Karpas-422 (cell line): Measurements from ENCODE around the gene PACRG. TPM values are rescaled to one million over a fixed set of nuclear protein-coding genes. Genes with fewer than 3 reads are reported as not detected.

Source experiments
- DNase-seq: peaks from one replicate; pipeline ENCODE4 v3.0.0-alpha.2; 2015
- H2AFZ ChIP-seq: fragments of 200-600 bp; sonication (generic); 2 replicates; pipeline ENCODE4 v1.6.1; 2014; ENCODE audit warnings: antibody characterized with exemption, low read length, mixed read lengths
- H3K27ac ChIP-seq: fragments of 200-600 bp; sonication (generic); 2 replicates; pipeline ENCODE4 v1.5.1; 2014; ENCODE audit warnings: mild to moderate bottlenecking, low read length, moderate library complexity
- H3K27me3 ChIP-seq: fragments of 200-600 bp; sonication (generic); 2 replicates; pipeline ENCODE4 v1.6.1; 2014; ENCODE audit warnings: low read length, mixed read lengths
- H3K36me3 ChIP-seq: fragments of 200-600 bp; sonication (generic); 2 replicates; pipeline ENCODE4 v1.6.1; 2014; ENCODE audit warnings: low read length, mixed read lengths; ENCODE audit not compliant: insufficient read depth
- H3K4me1 ChIP-seq: fragments of 200-600 bp; sonication (generic); 2 replicates; pipeline ENCODE4 v1.6.1; 2014; ENCODE audit warnings: mild to moderate bottlenecking, low read length, mixed read lengths
- H3K4me2 ChIP-seq: fragments of 200-600 bp; sonication (generic); 2 replicates; pipeline ENCODE4 v1.6.1; 2014; ENCODE audit warnings: low read length, low read depth, mild to moderate bottlenecking; ENCODE audit not compliant: poor library complexity, severe bottlenecking
- H3K4me3 ChIP-seq: fragments of 200-600 bp; sonication (generic); 2 replicates; pipeline ENCODE4 v1.5.1; 2014; ENCODE audit warnings: mild to moderate bottlenecking, antibody characterized with exemption, low read length, mixed read lengths
- H3K79me2 ChIP-seq: fragments of 200-600 bp; sonication (generic); 2 replicates; pipeline ENCODE4 v1.6.1; 2014; ENCODE audit warnings: mild to moderate bottlenecking, low read length, mixed read lengths
- H3K9ac ChIP-seq: fragments of 200-600 bp; sonication (generic); 2 replicates; pipeline ENCODE4 v1.6.0; 2014; ENCODE audit warnings: low read length
- H3K9me2 ChIP-seq: fragments of 200-600 bp; sonication (generic), shearing (Covaris generic); replicated peaks from 2 replicates; pipeline ENCODE4 v1.6.0; 2014; ENCODE audit warnings: mild to moderate bottlenecking, low read length, moderate library complexity; ENCODE audit not compliant: insufficient read depth
- H3K9me3 ChIP-seq: fragments of 300-700, 200-600 bp; sonication (generic); 2 replicates; pipeline ENCODE4 v1.6.1; 2014; ENCODE audit warnings: low read length, mixed read lengths
- H4K20me1 ChIP-seq: fragments of 200-600 bp; sonication (generic); 2 replicates; pipeline ENCODE4 v1.6.1; 2014; ENCODE audit warnings: mild to moderate bottlenecking, antibody characterized with exemption, low read length, low read depth; ENCODE audit not compliant: insufficient read depth
- total RNA-seq: library from RNA; depleted of rRNA; stranded (reverse); fragments of >200 nt; shearing (Covaris generic); gene quantifications from 2 replicates; pipeline ENCODE4 v1.2.3, GENCODE V29; 2014; ENCODE audit warnings: low replicate concordance

PACRG gene
- total RNA-seq, 1 experiment from 2014 or later = not detected

- no peak overlapping the region for H3K4me2 ChIP-seq
- H3K36me3 ChIP-seq = no peaks in the 10 kb centered on the region
- no peaks in the 10 kb centered on the region for H3K79me2 ChIP-seq
- no peak overlapping the region for H3K4me3 ChIP-seq
- peaks cover 6% of the 10 kb centered on the region; the same call in 1 of the 2 replicates for H3K9me3 ChIP-seq
- no peak for DNase-seq
- H3K27ac ChIP-seq = no peak overlapping the region
- H3K4me1 ChIP-seq = no peaks in the 10 kb centered on the region
- no peaks in the 10 kb centered on the region for H4K20me1 ChIP-seq
- H2AFZ ChIP-seq = no peak overlapping the region
- H3K9ac ChIP-seq = no peak overlapping the region
- no peaks in the 10 kb centered on the region for H3K9me2 ChIP-seq
- no peaks in the 10 kb centered on the region for H3K27me3 ChIP-seq
These were observed 611.1 kb downstream of the PACRG start for GRCh38 chr6:163338671-163339405.

DNA sequence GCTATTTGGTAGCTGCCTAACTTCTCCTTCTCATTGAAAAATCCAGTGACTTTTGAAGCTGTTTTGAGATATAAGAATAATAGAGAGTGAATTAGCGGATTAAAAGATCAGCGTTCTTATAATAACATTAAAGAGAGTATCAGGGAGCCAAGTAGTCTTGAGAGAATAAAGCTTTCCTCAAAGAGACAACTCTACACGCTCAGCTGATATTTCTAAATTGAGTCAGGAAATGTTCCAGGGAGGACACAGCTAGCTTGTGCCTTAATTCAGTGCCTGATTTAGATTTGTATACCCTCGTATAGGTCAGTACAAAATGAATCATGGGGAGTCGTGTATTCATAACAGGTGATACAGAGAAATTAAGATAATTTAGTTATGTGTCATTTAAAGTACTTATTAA, 611.7 kb downstream of the PACRG start:
- no peaks in the 10 kb centered on the region for H3K27me3 ChIP-seq
- no peak overlapping the region for H3K9ac ChIP-seq
- H4K20me1 ChIP-seq = no peaks in the 10 kb centered on the region
- H3K4me2 ChIP-seq = no peak overlapping the region
- no peaks in the 10 kb centered on the region for H3K4me1 ChIP-seq
- H3K9me2 ChIP-seq = no peaks in the 10 kb centered on the region
- H3K79me2 ChIP-seq = no peaks in the 10 kb centered on the region
- DNase-seq = no peak
- no peaks in the 10 kb centered on the region for H3K36me3 ChIP-seq
- H3K9me3 ChIP-seq = peaks cover 6% of the 10 kb centered on the region; the same call in 1 of the 2 replicates
- no peak overlapping the region for H2AFZ ChIP-seq
- no peak overlapping the region for H3K27ac ChIP-seq
- no peak overlapping the region for H3K4me3 ChIP-seq

DNA sequence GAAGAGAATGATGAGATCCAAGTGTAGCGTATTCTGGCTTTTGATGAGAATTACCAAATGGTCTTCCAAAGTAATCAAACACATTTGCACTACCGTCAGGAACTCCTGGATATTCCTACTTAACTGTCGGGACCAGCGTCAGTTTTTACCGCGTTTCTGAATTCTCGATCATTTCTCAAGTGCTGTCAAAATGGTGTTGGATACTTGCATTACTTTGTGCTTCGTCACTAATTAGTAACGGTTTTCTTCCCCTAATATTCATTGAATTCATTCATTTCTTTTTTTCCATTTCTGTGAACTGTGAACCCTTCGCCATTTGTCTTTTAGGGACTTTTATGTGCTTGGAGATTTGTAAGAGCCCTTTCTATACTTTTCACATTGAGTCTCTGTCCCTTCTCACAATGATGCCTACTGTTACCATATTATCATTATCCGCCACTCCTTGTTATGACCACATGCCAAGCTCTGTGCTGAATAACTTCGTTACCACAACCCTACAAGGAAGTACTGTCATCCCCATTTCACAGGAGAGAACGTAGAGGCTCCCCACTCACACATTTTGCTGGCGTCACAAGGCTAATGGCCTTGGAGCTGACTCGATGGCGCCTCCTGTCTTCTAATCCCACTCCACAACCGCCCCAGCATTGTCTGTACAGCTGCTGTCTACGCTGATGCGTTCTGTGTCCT, 612.6 kb downstream of the PACRG start:
- Histone ChIP-seq H3K4me1 (no peaks in the 10 kb centered on the region), H3K9me3 (peaks cover 6% of the 10 kb centered on the region; the same call in 1 of the 2 replicates), H3K4me2 (no peak overlapping the region), H2AFZ (no peak overlapping the region), H3K9ac (no peak overlapping the region), H3K9me2 (no peaks in the 10 kb centered on the region), H3K79me2 (no peaks in the 10 kb centered on the region), H4K20me1 (no peaks in the 10 kb centered on the region), H3K36me3 (no peaks in the 10 kb centered on the region), H3K27me3 (no peaks in the 10 kb centered on the region), H3K4me3 (no peak overlapping the region), H3K27ac (no peak overlapping the region)
- DNase-seq = no peak

DNA sequence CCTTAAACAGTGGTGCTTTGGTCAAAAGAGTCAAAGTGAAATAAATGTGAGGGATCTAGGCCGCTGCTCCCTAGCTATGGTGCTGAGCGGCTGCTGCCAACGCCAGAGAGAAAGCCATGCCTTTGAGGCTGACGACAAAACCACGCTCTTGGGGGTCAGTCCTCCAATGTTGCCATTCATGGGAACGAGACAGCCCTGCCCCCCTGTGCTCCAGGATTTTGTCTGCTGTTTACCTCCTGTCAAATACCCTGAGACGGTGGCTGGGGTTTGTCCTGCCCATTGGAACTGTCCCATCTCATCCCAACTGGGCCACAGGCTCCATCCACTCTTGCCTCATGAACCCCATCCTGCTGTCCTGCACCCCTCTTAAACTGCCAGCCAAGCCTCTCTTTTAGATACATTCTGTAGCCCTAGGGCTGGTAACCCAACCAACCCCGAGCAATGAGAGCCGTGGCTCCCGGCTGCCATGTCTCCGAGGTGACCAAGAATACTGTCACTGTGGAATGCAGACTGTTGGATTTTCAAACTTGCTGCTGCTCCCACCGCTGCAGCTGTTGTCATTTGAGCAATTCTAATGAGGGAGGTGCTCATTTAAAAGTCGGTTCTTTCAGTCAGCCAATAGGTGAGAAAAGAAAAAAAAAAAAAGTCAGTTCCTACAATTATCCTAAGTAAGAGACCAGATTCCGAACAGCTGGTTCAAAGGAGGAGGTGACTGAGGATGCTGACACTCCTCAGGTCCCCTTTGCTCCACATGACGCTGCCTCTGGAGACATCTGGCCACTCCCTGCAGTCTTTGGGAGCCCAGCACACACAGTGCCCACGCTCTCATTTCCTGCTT, 613.7 kb downstream of the PACRG start:
- no peak overlapping the region for H3K4me3 ChIP-seq
- H3K27me3 ChIP-seq = no peaks in the 10 kb centered on the region
- H4K20me1 ChIP-seq = no peaks in the 10 kb centered on the region
- no peaks in the 10 kb centered on the region for H3K36me3 ChIP-seq
- H2AFZ ChIP-seq = no peak overlapping the region
- H3K9me2 ChIP-seq = no peaks in the 10 kb centered on the region
- no peaks in the 10 kb centered on the region for H3K4me1 ChIP-seq
- H3K27ac ChIP-seq = no peak overlapping the region
- H3K79me2 ChIP-seq = no peaks in the 10 kb centered on the region
- no peak overlapping the region for H3K4me2 ChIP-seq
- peaks cover 6% of the 10 kb centered on the region; the same call in 1 of the 2 replicates for H3K9me3 ChIP-seq
- H3K9ac ChIP-seq = no peak overlapping the region
- DNase-seq = no peak

DNA sequence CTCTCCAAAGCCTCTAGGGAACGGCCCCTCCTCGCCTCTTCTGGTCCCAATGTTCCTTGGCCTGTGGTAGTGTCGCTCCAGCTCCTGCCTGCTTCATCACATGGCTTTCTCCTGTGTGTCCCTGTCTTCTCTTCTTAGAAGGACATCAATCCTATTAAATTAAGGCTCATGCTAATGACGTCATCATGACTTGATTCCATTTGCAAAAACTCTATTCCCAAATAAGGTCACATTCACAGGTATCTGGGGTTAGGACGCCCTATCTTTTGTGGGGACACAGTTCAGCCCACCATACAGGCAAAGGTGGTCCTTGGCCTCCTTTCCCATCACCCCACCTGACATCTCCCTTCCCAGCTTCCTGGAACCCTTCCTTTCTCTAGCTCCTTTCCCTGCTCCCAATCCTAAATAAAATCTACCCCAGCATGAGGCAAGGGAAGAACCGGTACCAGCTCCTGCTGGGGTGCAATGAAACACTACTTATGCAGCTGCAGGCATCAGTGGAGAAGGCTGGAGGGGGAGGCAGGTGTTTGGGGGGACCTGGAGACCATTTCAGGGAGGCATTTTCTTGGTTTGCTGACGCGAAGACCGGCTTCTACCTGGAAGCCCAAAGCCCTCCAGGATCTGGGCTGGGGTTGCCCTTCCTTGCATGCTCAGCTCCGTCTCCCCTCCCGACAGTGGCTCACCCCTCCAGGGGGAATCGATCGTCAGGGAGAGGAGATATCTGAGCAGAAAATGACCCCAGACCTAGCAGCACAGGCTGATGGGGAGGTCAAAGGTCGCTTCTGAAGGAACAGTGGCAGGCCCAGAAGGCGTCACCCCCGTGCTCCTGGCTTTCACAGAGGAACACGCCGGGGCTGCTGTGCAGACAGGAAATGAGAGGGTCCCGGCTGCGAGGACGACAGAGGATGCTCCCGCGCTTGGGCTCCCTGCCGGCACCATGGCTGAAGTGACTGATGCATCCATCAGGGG, 615.1 kb downstream of the PACRG start:
- Histone ChIP-seq H3K4me3 (no peak overlapping the region), H3K9ac (no peak overlapping the region), H3K79me2 (no peaks in the 10 kb centered on the region), H3K4me2 (no peak overlapping the region), H3K9me2 (no peaks in the 10 kb centered on the region), H3K36me3 (no peaks in the 10 kb centered on the region), H3K27ac (no peak overlapping the region), H2AFZ (no peak overlapping the region), H3K4me1 (no peaks in the 10 kb centered on the region), H3K27me3 (no peaks in the 10 kb centered on the region), H3K9me3 (peaks cover 6% of the 10 kb centered on the region; the same call in 1 of the 2 replicates), H4K20me1 (no peaks in the 10 kb centered on the region)
- DNase-seq = no peak

DNA sequence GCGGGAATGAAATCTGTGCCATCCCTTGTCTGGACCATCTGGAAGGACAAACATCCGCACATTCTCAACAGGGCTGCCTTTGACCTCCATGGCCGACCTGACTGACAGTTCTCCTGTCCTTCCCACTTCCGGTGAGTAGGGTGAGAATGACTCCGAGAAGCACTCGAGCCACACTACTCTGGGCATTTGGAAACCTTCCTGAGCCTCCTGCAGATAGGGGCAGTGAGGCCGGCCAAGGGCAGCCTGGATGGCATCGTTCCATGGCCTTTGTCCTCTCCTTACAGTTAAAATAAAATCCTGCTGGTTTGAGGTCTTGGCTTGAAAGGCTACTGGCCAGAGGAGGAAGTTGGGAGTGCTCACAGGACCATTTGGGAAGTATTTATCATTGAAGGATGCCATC, 615.8 kb downstream of the PACRG start:
- Histone ChIP-seq H3K79me2 (no peaks in the 10 kb centered on the region), H4K20me1 (no peaks in the 10 kb centered on the region), H3K27me3 (no peaks in the 10 kb centered on the region), H3K9me2 (no peaks in the 10 kb centered on the region), H3K4me1 (no peaks in the 10 kb centered on the region), H2AFZ (no peak overlapping the region), H3K9me3 (peaks cover 6% of the 10 kb centered on the region; the same call in 1 of the 2 replicates), H3K4me3 (no peak overlapping the region), H3K4me2 (no peak overlapping the region), H3K27ac (no peak overlapping the region), H3K36me3 (no peaks in the 10 kb centered on the region), H3K9ac (no peak overlapping the region)
- no peak for DNase-seq

DNA sequence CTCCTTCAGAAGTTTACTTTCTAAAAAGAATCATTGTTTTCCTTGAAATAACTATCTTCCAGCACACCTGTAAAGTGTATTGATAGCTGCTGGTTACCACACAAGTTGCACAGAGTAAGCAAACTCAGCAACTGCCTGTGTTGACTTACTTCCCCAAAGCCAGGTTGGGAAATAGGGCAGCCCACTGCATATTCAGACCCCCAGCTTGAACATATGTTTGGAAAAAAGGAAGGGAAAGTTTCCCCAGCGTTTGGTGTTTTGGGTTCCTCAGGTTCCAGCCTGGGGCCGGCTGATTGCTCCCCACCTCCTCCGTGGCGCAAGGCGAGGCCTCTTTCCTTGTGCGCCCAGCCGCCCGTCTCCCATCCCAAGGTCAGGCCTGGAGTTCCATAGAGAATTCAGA, 616.6 kb downstream of the PACRG start:
- Histone ChIP-seq H3K9ac (no peak overlapping the region), H3K4me2 (no peak overlapping the region), H3K9me3 (peaks cover 6% of the 10 kb centered on the region; the same call in 1 of the 2 replicates), H3K27me3 (no peaks in the 10 kb centered on the region), H2AFZ (no peak overlapping the region), H3K36me3 (no peaks in the 10 kb centered on the region), H3K4me3 (no peak overlapping the region), H3K4me1 (no peaks in the 10 kb centered on the region), H4K20me1 (no peaks in the 10 kb centered on the region), H3K79me2 (no peaks in the 10 kb centered on the region), H3K9me2 (no peaks in the 10 kb centered on the region), H3K27ac (no peak overlapping the region)
- no peak for DNase-seq
